CD4-positive, alpha-beta T cell treated with Interleukin-4 for 1 hour (primary cell): ENCODE measurements around the gene SHISA9.

Source experiments
- DNase-seq, 2 donors: peaks; one replicate each; pipeline ENCODE4 v3.0.0-alpha.2; 2020 to 2022

The SHISA9 gene

GRCh38 chr16:13081825-13082331 is 180.5 kb downstream of the SHISA9 start:
- no peak for DNase-seq

DNA sequence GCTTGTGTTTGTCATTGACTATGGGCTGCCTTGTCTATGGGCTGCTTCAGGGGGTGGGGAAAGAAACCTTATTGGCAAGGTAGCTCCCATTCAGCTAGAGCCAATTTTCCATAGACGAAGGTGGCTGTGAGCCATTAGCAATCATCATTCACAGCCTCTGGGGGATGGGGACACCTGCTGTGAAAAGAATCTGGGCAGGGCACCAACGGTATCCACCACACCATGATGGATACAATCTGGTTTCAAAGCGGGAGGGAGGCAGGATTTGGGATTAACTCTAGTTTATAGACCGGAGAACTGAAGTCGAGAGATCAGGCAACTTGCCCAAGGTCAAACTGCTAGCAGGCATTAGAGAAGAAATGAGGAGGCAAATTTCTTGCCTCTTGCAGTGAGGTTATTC is 182.3 kb downstream of the SHISA9 start:
- no peak for DNase-seq

- DNase-seq, result no peak
Observed at GRCh38 chr16:13084331-13084730, 182.9 kb downstream of the SHISA9 start.

GRCh38 chr16:13093661-13094060 is 192.3 kb downstream of the SHISA9 start:
- no peak for DNase-seq

DNA sequence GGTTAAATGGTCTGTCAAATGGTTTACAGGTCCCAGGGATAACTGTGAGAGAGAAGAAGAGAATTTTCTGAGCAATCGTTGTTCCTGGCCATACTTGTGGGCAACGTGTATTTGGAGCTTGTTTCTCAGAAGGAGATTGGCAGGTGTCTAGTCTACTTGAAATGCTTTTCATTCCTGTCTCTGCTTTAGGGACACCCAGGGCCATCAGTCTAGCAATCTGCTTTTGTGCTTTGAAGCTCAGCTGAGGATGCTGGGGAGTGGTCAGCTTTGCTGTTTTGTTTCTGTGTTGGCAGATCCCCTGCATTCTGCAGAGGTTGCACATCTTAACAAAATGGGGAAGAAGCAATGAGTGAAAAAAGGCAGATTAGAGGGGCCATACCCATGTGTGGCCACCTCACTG is 193.7 kb downstream of the SHISA9 start:
- DNase-seq, result no peak

DNA sequence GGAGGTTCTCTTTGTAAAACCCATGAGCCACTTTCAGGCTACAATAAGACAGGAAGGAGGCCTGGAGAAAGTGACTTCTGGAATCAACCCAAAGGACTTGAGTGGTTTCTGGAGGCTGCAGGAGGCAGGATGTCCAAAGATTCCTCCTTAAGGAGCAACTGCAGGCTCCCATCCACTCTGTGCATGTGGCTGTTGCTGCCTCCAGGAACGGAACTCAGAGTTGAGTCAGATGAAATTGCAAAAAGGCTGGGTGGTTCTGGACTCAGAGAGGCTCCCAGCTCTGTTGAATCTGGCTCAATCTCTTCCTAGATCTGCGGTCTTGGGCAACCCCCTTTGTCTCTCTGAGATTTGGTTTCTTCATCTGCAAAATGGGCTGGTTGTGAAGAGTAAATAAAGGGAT is 197.1 kb downstream of the SHISA9 start:
- DNase-seq, result no peak

GRCh38 chr16:13099822-13100221 is 198.4 kb downstream of the SHISA9 start:
- DNase-seq, result no peak

DNA sequence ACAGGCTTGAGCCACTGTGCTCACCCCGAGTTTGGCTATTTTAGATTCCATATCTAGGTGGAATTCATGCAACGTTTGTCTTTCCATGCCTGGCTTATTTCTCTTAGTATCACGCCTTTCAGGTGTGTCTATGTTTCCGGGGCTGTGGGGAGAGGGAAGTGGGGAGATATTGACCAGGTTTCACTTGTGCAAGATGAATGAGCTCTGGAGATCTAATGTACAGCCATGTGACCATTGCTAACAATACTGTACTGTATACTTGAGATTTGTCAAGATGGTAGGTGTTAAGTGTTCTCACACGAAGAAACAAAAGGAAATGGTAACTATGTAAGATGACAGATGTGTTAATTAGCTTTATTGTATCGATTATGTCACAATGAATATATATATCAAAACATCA is 199.6 kb downstream of the SHISA9 start:
- no peak for DNase-seq

DNA sequence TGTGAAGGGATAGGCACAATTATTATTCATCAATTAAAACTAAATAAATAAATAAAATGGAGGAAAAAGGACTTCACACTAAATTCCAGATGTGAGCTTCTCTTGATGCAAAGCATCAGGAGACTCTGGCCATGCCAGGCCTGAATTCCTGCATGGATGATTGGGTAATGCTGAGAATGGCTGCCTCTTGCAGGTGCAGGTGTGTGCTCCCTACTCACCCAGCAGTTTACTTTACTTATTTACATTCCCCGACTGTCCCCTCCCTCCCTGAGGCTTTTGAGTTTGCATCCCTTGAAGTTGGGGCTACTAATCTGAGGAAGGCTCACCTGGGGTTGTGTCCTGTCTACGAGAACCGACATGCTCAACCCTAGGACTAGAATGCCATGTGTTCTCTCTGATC is 200.4 kb downstream of the SHISA9 start:
- DNase-seq, result no peak

DNA sequence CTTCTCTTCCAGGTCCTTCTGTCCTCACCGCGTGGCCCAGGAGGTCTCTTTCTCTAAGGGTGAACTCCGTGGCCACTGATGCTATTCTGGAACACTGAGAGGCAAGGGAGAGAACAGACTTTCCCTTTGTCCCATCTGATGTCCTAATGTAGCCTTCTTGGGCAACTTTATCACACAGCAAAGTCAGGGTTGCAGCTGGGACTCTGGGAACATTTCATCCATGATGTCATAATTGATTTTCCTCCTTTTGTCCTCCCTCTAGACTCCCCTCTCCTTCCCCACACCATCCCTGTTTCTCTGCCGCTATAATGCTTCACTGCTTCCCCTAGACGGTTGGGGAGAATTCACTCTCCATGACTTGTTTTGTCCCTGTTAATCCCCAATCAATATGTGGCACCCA is 201.0 kb downstream of the SHISA9 start:
- DNase-seq, result no peak

- no peak for DNase-seq
Observed at GRCh38 chr16:13103831-13104530, 202.6 kb downstream of the SHISA9 start.

- DNase-seq, result no peak
Observed at GRCh38 chr16:13104772-13105171, 203.4 kb downstream of the SHISA9 start.

DNA sequence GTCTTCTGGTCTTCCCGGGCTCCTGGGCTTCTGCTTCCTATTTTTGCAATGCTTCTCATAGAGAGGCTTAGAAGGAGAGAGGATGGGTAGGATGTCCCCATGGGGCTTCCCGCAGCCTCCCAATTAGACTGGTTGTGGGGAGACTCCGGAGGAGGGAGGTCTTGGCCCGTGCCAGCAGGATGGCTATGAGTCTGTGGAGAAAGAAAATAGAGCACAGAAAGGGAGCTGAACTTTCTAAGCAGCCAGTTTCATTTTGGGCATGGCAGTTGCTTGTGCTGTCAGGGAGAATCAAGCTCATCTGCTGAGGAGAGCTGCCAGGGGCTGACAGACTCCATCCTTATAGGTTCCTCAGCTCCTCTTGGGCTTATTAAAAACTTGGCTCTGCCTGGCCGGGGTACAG is 204.0 kb downstream of the SHISA9 start:
- DNase-seq, result no peak

GRCh38 chr16:13106464-13106863 is 205.1 kb downstream of the SHISA9 start:
- DNase-seq, result no peak

- DNase-seq, result no peak
Observed at GRCh38 chr16:13108126-13108525, 206.7 kb downstream of the SHISA9 start.

- DNase-seq, result no peak
Observed at GRCh38 chr16:13109171-13109570, 207.8 kb downstream of the SHISA9 start.

GRCh38 chr16:13110124-13110796 is 208.9 kb downstream of the SHISA9 start:
- DNase-seq, result no peak

- no peak for DNase-seq
Observed at GRCh38 chr16:13111747-13112146, 210.3 kb downstream of the SHISA9 start.

DNA sequence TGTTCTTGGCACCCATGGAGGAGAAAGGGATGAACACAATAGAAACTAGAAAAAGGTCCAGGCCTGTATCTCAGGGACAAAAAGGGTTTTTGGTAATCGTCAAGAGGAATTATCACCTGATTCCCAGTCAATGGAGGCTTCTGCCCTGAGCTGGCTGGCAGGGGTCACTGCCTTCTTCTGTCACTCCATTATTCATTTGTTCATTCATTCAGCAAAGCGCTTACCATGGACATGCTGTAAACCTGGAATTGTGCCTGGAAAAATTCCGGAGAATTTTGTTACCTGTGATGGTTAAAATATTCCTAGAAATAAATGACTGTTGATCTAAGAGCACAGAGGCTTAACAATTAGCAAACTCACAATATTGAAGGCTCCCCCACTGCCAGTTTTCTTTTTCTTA is 212.3 kb downstream of the SHISA9 start:
- DNase-seq, result no peak

DNA sequence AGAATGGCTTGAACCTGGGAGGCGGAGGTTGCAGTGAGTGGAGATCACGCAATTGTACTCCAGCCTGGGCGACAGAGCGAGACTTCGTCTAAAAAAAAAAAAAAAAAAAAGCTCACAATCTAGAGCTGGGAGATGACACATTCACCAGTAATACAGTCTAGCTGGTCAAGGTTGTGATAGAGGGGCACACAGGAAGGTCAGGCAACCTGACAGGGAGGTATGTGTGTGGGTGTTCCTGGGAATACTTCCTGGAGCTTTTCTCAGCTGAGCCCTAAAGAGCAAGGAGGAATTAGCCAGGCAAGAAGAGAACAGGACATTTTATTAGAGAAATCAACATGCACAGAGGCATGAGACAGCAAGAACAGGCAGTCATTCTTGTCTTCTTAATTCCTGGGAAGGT is 216.7 kb downstream of the SHISA9 start:
- DNase-seq, result no peak

- no peak for DNase-seq
Observed at GRCh38 chr16:13120091-13120490, 218.7 kb downstream of the SHISA9 start.

DNA sequence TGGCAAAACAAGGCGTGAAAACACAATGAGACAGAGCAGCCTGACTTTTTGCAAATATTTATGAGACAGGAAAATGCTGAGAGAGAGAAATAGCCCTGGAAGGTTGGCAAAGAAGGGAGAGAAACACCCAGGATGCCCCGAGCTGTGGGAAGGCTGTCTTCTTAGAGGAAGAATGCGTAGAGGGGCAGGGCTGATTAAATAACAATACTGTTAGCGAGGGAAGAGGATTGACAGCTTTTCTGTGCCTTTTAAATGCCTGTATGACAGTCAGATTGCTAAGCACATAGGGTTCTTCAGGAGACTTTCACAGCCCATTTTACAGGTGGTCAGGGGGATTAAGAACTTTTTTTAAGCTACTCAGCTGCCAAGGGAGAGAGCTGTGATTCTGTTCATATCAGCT is 219.2 kb downstream of the SHISA9 start:
- DNase-seq, result no peak

DNA sequence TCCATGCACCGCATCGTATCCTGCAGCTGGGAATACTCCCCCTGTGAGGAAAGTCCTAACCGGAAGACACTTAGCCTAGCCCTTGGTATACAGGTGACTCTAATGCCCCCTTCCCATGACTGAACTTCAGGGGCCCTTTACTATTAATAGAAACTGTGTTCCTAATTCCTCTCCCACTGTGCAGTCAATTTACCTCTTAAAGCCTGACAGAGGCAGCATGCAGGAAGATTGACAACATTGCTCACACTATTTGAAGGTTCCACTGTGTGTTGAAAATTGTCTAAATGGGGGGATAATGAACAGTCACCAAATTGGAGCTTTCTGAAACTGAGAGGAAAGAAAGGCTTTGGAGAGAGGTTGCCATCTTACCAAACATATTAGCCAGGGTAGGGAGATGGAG is 222.6 kb downstream of the SHISA9 start:
- DNase-seq, result no peak

DNA sequence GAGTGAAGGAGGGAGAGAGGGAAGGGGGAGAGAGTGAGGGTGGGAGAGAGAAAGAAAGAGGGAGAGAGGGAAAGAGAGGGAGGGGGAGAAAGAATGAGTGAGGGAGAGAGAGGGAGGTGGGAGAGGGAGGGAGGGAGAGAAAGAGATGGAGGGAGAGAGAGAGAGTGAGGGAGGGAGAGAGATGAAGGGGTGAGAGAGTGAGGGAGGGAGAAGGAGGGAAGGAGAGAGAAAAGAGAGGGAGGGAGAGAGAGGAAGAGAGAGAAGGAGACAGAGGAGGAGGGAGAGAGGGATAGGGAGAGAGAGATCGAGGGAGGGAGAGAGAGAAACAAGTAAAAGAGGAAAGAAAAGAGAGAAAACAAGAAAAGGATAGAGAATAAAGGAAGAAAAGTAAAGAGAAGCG is 225.7 kb downstream of the SHISA9 start:
- no peak for DNase-seq

GRCh38 chr16:13130586-13130985 is 229.2 kb downstream of the SHISA9 start:
- DNase-seq, result no peak
